HG03135 (cell line): ENCODE results near the gene FMNL2.

ENCODE experiments used
- ATAC-seq: cut with Tn5 transposase; IDR thresholded peaks from one replicate; pipeline ENCODE4 v1.9.1; 2021; ENCODE audit warnings: mild to moderate bottlenecking, moderate library complexity; ENCODE audit not compliant: unreplicated experiment

The FMNL2 gene

GRCh38 chr2:152569186-152569585 lies 234.2 kb downstream of the FMNL2 start:
- ATAC-seq: no peak

- no peak for ATAC-seq
These were observed 236.2 kb downstream of the FMNL2 start for GRCh38 chr2:152571048-152571766.

DNA sequence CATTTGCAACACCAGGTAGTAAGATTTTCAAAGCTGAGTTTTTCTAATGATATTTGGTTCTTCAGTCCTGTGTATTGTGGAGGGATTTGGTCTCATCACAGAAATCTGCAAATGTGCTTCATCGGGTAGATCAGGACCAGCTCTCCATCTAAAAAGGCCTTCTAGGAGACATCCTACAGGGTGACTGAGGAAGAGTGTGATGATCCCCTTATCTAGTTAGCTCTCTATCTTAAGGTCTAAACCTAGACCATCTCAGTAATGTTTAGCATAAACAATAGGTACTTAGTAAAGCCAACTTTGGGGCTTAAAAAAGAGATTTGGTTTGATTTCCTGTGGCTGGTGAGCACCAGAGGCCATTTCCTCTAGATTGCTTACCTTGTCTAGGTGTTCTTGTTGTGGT lies 237.1 kb downstream of the FMNL2 start:
- no peak for ATAC-seq

DNA sequence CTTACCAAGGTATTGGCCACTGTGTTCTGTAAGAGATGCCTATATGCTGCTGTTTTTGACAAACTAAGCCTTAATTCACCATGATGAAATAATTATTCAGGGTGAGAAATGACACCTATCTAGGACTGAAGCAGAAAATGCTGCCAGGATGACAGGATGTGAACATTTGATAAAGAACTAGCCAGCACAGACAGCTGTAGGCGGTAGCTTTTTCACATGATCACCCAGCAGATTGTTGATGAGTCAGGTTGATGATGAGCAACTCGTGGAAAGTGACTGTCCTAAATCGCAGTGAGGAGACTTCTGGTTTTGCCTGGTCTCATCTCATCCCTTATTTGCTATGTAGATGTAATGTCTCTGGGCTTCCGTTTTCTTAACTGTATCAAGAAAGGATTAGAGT lies 238.2 kb downstream of the FMNL2 start:
- peak; percentile 77 for ATAC-seq

DNA sequence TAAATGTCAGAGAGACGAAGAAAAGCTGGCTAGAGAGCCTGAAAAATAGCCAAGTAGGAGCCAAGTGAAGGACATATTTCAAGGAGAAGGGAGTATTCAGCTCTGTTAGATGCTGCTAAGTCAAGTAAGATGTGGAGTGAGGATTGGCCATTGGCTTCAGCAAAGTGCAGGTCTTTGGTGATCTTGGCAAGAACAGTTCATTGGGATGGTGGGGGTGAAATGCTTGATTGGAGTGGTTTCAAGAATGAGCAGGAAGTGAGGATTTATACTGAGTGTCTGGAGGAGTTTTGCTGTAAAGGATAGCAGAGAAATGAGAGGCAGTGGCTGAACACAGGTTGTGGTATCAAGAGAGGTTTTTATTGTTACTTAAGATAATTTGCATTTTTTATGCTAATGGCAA lies 242.6 kb downstream of the FMNL2 start:
- no peak for ATAC-seq

- no peak for ATAC-seq
These were observed 243.6 kb downstream of the FMNL2 start for GRCh38 chr2:152578573-152578972.

DNA sequence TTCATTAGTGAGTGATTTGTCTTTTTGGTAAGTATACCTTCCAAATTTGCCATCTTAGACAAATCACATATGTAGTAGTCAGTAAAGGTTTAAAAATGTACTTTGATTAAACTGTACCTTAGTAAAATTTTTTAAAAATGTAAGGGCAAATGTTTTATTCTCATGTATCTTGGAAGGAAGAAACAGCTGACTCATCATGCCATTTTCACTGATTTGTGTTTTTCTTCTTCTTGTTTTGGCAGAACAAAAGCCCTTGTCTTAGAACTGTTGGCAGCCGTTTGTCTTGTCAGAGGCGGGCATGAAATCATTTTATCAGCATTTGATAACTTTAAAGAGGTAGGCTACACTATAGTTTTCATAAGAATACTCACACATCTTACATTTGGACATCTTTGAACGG lies 245.7 kb downstream of the FMNL2 start:
- no peak for ATAC-seq

DNA sequence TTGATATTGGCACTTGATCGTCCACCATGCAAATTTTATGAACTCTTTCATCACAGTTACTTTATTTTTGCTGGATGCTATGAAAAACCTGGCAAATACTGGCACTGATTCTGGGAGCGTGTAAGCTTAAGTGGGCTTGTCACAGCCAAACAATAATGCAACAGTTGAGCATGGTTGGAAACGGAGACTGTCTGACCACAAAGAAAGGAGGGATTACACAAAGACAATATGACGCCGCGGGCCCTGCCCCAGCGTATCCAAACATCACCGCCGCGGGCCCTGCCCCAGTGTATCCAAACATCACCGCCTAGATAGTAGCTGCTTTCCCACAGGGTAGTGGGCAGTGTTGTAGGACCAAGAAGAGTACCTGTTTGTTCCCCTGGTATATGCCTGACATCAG lies 246.4 kb downstream of the FMNL2 start:
- no peak for ATAC-seq

- no peak for ATAC-seq
These were observed 247.1 kb downstream of the FMNL2 start for GRCh38 chr2:152582081-152582480.

DNA sequence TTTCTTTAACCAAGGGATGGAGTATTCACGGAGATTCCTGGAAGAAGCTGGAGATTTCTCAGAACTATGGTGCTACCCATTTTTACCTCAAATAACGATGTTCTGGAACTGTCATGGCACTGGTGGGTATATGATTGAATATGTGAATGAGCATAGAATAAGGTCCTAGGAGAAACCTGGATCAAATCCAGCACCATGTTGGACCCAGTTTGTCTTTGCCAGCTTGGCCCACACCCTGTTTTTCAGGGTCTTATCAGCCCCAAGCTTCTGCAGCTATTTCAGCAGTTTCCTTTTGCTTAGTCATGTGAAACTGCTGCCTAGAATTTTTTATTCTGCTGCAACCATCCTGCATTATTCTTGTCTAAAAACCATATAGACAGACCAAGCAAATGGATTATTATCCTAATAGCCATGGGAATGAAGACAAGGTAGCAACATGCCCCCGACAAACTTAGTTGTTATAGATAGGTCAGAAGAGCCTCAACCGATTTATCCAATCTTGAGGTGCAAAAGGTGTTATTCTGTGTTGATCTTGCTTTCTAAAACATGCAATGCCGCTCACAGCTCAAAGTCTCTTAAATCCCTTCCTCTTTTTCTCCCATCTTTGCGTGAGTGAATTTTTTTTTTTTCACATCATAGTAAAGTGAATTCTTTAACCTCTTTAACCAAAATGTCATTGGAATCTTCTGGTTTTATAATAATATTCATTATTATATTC lies 248.7 kb downstream of the FMNL2 start:
- ATAC-seq: no peak

GRCh38 chr2:152584301-152584700 lies 249.3 kb downstream of the FMNL2 start:
- ATAC-seq: no peak

- no peak for ATAC-seq
These were observed 251.0 kb downstream of the FMNL2 start for GRCh38 chr2:152585830-152586484.

- ATAC-seq: no peak
These were observed 252.4 kb downstream of the FMNL2 start for GRCh38 chr2:152587187-152587947.

DNA sequence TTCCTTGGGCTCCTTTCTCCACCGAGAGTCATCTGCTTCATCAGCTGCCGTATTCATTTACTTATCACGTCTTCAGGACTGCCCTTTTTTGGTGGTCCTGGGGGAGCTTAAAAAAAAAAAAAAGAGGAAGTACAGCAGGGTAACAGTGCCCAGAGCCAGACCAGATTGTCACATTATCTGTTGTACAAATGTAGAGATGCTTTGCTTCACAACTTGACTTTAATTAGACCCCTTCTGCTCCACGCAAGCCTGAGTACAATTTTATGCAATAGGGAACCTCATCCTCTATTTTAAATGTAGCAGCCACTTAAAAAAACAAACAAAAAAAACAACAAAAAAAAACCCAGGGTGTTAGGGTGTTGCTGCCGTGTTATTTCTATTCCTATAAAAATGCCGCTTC lies 254.0 kb downstream of the FMNL2 start:
- ATAC-seq: no peak

DNA sequence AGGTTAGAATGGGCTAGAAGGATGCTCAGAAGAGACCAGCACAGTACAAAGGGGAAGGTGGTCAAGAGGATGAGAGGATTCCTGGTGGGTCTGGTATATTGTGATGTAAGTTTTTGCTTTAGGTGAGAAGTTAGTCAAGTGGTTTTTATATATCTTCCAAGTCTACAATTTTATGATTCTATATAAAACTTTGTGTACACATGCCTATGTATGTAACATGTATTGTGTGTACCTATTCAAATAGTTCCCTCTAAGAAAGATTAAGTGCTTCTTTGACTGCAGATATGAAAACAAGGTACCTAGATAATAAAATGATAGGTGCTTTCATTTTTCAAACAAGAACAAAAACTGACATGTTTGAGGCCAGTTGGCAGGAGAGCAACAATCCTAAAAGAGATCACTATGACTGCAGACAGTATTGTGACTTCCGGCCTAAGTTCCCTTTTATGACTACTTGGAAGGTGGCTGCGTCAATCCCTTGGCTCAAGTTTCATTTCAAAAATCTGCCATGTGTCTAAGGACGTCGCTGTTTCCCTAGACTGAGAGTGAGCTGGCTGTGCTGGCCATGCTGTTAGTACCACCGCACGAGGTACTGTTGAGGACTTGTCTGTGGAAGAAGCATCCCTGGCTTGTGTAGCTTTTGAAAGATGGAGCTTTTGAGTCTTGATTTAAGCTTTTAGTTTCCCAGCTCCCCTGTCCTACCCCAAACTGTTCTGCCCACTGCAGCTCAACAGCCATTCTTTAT lies 259.2 kb downstream of the FMNL2 start:
- ATAC-seq: peak; percentile 95

- ATAC-seq: no peak
These were observed 259.8 kb downstream of the FMNL2 start for GRCh38 chr2:152594792-152595191.

DNA sequence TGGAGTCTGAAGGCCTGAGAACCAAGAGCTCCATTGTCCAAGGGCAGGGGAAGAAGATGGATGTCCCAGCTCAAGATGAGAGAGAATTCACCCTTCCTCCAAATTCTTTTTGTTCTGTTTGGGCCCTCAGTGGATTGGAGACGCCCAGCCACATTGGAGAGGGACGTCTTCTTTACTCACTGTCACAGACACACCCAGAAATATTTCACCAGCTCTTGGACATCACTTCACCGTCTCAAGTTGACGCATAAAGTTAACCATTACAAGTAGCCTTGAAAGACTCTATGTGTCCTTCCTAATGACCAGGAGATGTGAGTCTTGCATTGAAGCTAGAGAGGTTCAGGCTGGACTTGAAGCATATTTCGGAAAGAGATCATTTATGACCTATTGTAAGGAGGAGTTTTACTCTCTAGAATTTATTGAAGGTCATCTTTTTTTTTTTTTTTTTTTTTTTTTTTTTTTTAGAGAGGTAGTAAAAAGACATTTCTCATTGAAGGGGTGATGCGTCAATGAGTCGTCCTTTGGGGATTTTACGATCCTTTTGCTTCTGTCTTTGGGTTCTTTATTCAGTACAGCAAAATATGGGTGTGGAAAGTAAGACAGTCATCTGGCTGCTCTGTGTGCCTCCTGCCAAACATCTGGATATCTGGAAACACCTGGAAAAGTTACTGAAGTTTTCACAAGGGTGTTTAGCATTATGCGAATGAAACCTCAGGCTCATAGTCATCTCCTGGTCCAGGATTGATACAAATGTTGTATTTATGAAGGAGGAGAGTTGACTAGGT lies 264.2 kb downstream of the FMNL2 start:
- no peak for ATAC-seq

DNA sequence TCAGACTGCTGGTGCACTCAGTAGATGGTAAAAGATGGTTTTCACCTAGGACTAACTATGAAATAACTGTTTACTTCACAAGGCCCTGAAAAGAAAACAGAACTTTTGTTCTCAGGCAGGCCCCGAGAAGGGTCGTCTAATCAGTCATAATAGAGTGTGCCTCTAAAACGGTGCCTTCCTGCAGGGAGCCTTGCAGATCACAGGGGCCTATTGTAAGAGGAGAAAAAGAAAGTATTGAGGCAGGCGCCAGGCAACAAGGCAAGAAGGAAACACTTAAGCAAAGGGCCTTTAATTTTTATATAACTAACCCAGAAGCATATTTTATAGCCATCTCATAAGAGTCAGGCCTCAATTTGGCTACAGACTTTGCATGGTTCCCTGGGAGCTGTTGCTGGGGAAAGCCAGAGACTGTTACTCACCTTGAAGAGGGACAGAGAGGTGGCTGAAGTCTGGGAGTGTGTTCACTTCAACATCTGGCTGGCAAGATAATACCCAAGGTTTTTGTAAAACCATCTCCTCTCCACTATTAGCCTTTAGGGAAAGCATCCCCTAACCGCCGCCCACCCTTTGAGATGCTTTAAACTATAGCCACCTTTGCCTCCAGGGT lies 265.2 kb downstream of the FMNL2 start:
- ATAC-seq: no peak

GRCh38 chr2:152600697-152601096 lies 265.7 kb downstream of the FMNL2 start:
- ATAC-seq: no peak
